GM04503 (cell line): ENCODE results near the gene USO1.

Experiments
- DNase-seq: peaks from one replicate; pipeline ENCODE4 v3.0.0-alpha.2; 2012; ENCODE audit warnings: low read depth

The USO1 gene

DNA sequence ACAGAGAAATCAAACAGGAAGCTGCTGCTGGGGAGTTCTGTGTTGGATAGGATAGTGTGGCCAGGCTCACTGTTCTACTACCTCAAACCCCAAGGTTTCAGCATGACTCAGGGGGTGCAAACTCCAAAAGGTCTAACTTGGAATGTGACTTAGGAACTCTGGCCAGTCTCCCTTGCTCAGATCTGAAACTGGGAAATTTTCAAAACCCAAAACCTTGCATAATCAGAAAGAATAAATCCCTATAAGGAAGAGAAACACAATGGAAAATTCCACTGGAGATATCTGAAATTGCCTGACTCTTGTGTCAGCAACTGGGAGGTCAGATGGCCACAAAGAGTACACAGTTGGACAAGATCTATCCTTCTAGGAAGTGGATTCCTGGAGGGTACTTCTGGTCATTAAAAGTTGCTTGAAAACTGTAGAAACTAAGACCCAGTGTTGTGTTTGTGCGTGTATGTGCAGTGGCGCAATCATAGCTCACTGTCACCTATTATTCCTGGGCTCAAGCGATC, 119.8 kb downstream of the USO1 start:
- peak; percentile 95 for DNase-seq

DNA sequence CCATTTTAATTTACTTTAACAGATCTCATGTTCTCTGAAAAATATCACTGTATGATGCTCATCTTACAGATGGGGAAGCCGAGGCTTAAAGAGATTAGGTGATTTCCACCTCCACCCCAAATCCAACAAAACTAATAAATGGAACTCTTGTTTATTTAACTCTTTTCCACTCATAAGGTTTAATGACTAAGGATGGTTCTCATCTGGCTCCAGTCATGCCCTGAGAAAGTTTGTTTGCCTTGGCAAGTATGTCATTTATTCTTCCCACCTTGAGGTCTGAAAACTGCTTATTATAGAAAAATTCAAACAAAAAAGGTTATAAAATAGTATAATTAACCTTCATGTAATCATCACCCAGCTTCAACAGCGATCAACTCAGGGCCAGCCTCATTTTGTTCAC, 121.6 kb downstream of the USO1 start:
- DNase-seq, result no peak

DNA sequence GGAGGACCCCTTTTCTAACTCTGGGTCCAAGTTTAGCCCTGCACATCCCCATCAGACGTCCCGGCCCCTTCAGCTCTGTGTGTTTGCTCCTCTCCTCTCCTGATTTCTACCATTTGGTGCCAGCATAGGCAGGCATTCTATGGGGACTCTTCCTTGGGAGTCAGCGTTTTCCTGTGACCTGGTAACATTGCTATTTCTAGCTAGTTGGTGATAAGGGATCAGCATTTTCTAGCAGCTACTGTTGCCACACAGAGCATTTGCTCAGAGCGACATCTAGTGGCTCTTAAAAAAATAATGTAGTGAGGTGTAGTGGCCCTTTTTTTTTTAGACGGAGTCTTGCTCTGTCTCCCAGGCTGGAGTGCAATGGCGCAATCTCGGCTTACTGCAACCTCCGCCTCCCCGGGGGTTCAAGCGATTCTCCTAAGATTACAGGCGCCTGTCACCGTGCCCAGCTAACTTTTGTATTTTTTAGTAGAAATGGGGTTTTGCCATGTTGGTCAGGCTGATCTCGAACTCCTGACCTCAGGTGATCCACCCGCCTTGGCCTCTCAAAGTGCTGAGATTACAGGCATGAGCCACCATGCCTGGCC, 123.9 kb downstream of the USO1 start:
- DNase-seq, result peak; percentile 77

DNA sequence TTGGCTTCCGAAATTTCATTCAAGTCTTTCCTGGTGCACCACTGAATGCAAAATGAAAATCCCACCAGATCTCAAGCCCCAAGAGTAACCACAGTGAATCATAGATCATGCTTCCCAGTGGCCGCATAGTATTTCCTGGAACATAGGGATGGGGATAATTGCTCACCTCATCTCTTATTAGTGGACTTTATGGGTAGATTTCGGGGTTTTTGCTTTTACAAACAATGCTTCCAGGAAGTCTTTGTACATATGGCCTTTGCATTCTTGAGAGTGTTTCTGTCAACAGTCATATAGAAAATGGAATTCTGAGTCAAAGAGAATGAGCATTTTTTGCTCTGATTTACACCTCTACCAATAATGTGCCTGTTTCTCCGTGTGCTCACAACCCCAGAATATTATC, 124.5 kb downstream of the USO1 start:
- DNase-seq, result no peak

DNA sequence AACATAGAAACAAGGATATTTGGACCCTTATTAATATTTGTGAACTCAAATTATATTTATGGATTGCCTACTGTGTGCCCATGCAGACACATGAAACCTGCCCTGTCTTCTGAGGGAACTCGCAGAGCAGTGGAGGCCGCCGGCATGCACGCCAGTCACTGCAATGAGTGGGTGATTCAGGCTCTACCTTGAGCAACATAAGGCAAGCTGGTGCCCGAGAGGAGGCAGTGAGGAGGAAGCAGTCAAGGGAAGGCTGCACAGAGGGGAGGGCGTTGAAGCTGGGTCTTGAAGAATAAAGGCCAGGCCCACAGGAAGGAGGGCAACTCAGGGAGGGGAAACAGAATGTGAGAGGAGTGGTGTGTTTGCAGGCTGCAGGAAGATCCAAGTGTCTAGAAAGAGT, 125.1 kb downstream of the USO1 start:
- DNase-seq, result no peak

DNA sequence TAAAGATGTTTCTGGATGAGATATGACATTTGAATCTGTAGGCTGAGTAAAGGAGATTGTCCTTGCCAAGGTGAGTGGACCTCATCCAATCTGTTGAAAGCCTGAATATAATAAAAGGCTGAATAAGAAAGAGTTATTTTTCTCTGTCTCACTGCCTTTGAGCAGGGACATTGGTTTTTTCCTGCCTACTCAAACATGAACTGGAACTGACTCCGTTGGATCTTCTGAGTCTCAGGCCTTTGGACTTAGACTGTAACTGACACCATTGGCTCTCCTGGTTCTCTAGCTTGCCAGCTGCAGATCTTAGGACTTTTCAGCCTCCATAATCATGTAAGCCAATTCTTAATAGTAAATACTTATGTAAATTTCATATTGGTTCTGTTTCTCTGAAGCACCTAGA, 134.3 kb downstream of the USO1 start:
- DNase-seq, result no peak

DNA sequence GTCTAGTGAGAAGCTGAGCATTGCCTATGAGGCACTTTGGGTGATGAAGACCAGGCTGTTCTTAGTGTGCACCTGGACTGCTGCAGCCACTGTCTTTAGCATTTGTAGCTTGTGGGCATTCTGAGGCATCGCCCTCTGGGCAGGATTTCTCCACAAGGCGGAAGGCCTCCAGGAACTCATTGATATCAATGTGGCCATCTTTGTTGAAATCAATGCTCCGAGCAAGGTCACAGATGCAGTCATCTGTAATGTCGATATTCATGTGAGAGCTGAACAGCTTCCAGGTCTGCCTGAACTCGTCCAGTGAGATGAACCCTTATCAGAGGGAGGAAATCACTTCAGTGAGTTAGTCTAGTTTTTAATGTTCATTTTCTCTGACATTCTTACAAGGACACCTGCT, 136.2 kb downstream of the USO1 start:
- DNase-seq, result no peak
